ENCODE measurements around the gene NAV2.

The NAV2 gene

DNA sequence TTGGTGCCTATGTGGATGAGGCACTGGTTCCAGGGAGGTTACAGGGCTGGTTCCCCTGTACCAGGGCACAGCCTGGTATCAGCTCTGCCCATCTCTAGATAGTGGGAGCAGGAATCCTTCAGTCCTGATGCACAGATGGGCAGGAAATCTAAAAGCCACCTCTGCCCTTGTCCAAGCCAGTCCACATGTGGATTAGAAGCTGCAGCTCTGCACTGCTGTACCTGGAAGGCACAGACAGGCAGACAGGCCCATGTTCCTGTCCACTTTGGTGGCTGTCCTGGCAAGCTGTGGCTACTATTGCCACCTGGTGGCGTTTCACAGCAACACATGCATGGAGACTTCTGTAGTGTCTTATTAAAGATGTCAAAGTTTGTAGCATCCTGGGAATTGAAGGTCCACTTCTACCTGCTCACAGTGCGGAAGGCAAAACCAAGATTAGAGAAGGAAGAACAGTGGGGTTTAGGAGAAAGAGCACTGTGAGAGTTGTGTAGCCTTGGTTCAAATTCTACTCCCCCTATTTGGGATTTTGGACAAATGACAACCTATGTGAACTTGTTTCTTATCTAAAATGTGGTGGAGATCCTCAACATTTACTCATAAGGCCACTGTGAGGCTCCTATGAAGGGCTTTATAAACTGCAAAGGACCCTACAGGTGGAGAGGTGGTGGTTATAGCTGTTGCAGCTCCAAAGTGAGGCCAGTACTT lies 30.1 kb downstream of the NAV2 start:
- DNase-seq (ENCODE audit: low read depth), result peak; percentile 43

DNA sequence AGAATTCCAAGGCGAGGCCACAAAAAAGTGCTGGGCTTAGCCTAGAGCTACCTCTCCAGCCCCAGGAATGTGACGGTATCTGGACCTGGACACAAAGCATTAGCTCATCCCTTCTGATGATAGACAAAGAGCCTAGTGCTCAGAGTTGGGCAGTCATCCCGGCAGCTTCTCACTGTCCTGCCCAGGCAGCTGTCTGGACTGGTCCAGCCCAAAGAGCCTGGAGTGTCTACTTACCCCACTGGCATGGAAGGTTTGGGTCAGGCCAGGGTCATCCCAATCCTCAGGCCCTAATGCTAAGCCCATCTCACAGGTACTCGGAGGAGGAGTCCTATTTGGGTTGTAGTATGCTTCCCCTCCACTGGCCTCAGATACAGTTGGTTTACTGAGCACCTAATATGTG lies 31.0 kb downstream of the NAV2 start:
- DNase-seq (ENCODE audit: low read depth), result no peak

- DNase-seq (ENCODE audit: low read depth), result no peak
These were observed 31.5 kb downstream of the NAV2 start for GRCh38 chr11:19744130-19744529.

DNA sequence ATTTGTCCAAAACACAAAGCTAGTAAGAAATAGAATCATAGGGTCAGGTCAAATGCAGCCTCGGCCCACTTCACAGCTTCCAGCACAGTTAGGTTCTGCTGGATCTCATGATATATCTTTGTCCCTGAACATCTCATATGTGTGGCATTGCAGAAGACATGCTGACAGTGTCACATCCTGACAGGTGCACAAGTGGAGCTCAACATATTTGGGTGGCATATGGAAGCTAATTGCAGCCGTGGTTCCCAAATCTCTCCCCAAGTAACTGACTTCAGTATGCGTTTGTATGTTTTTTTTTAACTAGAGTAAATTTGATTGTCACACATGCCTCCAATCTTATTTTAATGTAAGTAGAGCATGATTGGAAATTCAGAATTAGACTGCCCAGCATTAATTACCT lies 33.4 kb downstream of the NAV2 start:
- DNase-seq (ENCODE audit: low read depth), result no peak

DNA sequence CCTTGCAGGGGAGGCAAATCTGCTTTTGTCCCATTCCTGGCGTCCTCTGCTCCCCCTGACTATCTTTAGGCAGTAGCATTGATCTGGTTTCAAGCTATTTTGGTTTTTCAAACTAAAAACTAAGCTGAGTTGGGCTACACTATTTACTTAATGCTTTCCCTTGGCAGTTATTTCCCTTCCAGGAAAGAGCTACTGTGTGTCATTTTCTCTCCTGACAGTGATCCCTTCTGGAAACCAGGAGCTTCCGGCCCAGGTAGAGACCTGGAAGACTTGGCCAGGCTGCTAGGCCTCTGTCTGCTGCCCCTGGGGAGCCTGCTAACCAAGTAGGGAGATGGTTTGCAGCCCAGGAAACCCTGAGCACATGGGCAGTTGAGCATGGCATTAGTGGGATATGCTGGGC lies 35.0 kb downstream of the NAV2 start:
- DNase-seq (ENCODE audit: low read depth), result no peak

GRCh38 chr11:19751055-19751454 lies 38.4 kb downstream of the NAV2 start:
- DNase-seq (ENCODE audit: low read depth), result no peak

GRCh38 chr11:19753451-19754106 lies 40.9 kb downstream of the NAV2 start:
- no peak for DNase-seq (ENCODE audit: low read depth)

- no peak for DNase-seq (ENCODE audit: low read depth)
These were observed 44.2 kb downstream of the NAV2 start for GRCh38 chr11:19756675-19757475.

- no peak for DNase-seq (ENCODE audit: low read depth)
These were observed 46.8 kb downstream of the NAV2 start for GRCh38 chr11:19759389-19759788.

DNA sequence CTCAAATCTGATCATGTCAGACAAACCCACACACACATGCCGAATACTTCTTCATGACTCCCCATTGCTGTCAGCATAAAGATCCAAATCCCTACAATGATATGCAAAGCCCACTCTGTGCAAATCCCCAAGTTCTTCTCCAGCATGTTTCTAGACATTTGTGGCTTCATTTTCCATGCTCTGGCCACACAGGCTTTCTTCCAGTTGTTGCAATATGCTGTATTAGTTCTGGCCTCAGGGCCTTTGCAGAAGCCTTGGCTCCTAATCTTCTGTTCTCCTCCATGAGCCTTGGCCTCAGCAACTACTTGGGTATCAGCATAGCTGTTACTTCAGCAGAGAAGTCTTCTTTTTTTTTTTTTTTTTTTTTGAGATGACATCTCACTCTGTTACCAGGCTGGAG lies 49.6 kb downstream of the NAV2 start:
- no peak for DNase-seq (ENCODE audit: low read depth)

DNA sequence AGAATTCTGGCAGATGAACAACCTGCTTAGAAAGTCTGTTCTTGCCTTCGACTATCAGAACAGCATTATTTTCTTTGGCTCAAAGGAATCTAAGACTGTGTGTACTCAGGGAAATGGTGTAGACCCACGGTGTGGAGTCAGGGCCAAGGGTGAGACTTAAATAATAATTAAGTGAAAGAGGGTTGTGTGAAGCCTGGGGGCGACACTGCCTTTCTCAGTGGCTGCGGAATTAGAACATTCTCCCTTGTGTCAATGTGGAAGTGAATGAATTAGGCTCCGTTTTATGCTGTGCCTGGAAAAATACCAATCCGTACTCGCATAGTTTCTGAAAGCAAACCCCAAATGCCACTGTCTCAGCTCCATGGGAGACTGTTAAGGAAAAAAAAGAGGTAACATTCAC lies 50.7 kb downstream of the NAV2 start:
- no peak for DNase-seq (ENCODE audit: low read depth)

DNA sequence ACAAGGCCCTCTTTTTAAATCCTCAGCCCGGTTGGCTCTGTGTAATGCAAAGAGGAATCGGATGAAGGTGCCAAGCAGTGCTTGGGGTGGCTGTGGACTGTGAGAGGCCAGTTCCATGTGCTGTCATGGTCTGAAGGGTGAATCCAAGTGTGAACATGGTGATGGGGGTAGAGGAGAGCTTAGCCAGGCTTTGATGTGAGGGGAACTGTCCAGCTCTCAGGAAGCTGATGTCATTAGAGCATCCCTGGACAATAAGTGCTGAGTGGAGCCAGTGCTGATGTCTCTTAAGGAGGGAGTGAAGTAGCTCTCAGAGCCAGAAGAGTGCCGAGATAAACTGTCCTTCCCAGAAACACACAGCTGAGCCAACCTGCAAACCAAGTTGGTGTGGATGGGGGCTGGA lies 53.6 kb downstream of the NAV2 start:
- DNase-seq (ENCODE audit: low read depth), result no peak

DNA sequence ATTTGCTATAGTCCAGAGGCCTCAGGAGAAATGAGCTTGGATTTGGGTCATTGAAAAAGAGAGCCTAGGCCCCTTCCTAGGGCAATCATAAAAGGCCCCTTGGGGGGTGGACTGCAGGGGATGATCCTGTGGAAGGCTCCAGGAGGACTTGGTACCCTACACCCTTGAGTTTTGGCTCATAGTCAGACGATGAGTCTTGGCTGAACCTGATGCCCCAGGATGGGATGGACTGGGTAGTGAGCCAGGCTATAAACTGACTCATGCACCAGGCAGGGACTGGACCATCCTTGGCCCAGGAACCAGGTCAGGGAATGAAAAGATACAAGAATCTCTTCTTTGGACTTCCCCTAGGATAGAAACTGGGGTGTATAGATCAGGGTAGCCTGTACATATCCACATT lies 54.2 kb downstream of the NAV2 start:
- no peak for DNase-seq (ENCODE audit: low read depth)

GRCh38 chr11:19767627-19768151 lies 55.1 kb downstream of the NAV2 start:
- DNase-seq (ENCODE audit: low read depth), result no peak

GRCh38 chr11:19768197-19768596 lies 55.6 kb downstream of the NAV2 start:
- no peak for DNase-seq (ENCODE audit: low read depth)

GRCh38 chr11:19768815-19769214 lies 56.2 kb downstream of the NAV2 start:
- DNase-seq (ENCODE audit: low read depth), result no peak

DNA sequence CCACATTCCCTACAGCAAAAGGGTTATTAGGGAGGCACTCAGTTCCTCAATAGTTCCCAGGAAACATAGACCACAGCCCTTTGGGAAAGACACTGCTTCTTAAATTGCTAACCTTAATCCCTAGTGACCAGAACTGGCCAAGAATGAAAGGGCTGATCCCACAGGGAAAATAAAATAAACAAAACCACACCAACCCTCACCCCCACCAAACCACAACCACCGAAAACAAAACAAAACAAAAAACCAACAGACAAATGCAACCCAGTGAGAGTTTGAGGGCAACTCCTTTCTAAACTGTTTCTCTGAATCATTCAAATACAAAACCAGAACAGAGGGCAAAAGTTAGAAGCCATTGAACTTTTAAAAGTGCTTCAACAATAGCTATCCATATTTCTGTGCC lies 57.2 kb downstream of the NAV2 start:
- no peak for DNase-seq (ENCODE audit: low read depth)

GRCh38 chr11:19770277-19770676 lies 57.6 kb downstream of the NAV2 start:
- DNase-seq (ENCODE audit: low read depth), result no peak

- no peak for DNase-seq (ENCODE audit: low read depth)
These were observed 58.8 kb downstream of the NAV2 start for GRCh38 chr11:19771463-19771862.

- no peak for DNase-seq (ENCODE audit: low read depth)
These were observed 59.8 kb downstream of the NAV2 start for GRCh38 chr11:19772480-19772879.

DNA sequence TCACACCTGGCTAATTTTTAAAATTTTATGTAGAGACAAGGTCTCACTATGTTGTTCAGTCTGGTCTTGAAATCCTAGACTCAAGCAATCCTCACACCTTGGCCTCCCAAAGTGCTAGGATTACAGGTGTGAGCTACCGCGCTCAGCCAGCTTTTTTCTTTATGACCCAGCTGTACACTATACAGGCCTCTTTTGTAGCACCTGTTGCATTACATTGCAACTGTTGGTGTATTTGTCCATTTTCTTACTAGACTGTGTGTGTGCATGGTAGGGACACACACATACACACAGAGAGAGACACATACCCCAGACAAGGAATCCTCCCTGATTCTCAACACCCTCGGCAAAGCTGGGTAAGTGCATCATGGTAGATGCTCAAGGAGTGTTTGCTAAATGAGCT lies 61.7 kb downstream of the NAV2 start:
- no peak for DNase-seq (ENCODE audit: low read depth)

GRCh38 chr11:19774817-19775580 lies 62.4 kb downstream of the NAV2 start:
- no peak for DNase-seq (ENCODE audit: low read depth)

Measured in HS-5 (cell line).